GM19438 (cell line): ENCODE measurements around the gene CLRN3.

Source experiments
- ATAC-seq: cut with Tn5 transposase; IDR thresholded peaks from one replicate; pipeline ENCODE4 v1.9.1; 2021; ENCODE audit warnings: low read depth; ENCODE audit not compliant: unreplicated experiment

Gene CLRN3

GRCh38 chr10:127875916-127876315, 16.8 kb downstream of the CLRN3 start:
- no peak for ATAC-seq

GRCh38 chr10:127875449-127875765, 17.3 kb downstream of the CLRN3 start:
- no peak for ATAC-seq

- no peak for ATAC-seq
Observed at GRCh38 chr10:127874671-127875448, 17.9 kb downstream of the CLRN3 start.

GRCh38 chr10:127873901-127874470, 18.8 kb downstream of the CLRN3 start:
- ATAC-seq: no peak

GRCh38 chr10:127872871-127873600, 19.7 kb downstream of the CLRN3 start:
- ATAC-seq: no peak

GRCh38 chr10:127872011-127872761, 20.6 kb downstream of the CLRN3 start:
- no peak for ATAC-seq

- no peak for ATAC-seq
Observed at GRCh38 chr10:127871631-127872010, 21.1 kb downstream of the CLRN3 start.

GRCh38 chr10:127869329-127869728, 23.4 kb downstream of the CLRN3 start:
- ATAC-seq: no peak

GRCh38 chr10:127867805-127868204, 24.9 kb downstream of the CLRN3 start:
- ATAC-seq: no peak

GRCh38 chr10:127866276-127867013, 26.3 kb downstream of the CLRN3 start:
- ATAC-seq: no peak

- no peak for ATAC-seq
Observed at GRCh38 chr10:127863231-127863825, 29.4 kb downstream of the CLRN3 start.

GRCh38 chr10:127860592-127860991, 32.1 kb downstream of the CLRN3 start:
- ATAC-seq: no peak

GRCh38 chr10:127855976-127856375, 36.8 kb downstream of the CLRN3 start:
- no peak for ATAC-seq

GRCh38 chr10:127855591-127855881, 37.2 kb downstream of the CLRN3 start:
- ATAC-seq: no peak

- peak; percentile 59 for ATAC-seq
Observed at GRCh38 chr10:127854769-127855590, 37.8 kb downstream of the CLRN3 start.

- peak; percentile 63 for ATAC-seq
Observed at GRCh38 chr10:127853868-127854768, 38.6 kb downstream of the CLRN3 start.

GRCh38 chr10:127852456-127852855, 40.3 kb downstream of the CLRN3 start:
- no peak for ATAC-seq

GRCh38 chr10:127851661-127852194, 41.0 kb downstream of the CLRN3 start:
- no peak for ATAC-seq
